AG09319 (cell line): Measurements from ENCODE around the gene LRCH1.
"Not testable (repeated sequence)": the region's sequence is repeated elsewhere in the genome, so short reads cannot be mapped to it uniquely, and the experiment has no call there.

ENCODE experiments used
- DNase-seq: peaks from one replicate; pipeline ENCODE4 v3.0.0-alpha.2; 2010; ENCODE audit warnings: low read depth; ENCODE audit errors: extremely low read depth
- TF ChIP-seq, protein P1 (sequence below): IDR thresholded peaks from 2 replicates; pipeline ENCODE4 v1.5.1; 2011; ENCODE audit warnings: low read depth, mild to moderate bottlenecking, inconsistent platforms, low read length, moderate library complexity

Gene LRCH1, protein sequence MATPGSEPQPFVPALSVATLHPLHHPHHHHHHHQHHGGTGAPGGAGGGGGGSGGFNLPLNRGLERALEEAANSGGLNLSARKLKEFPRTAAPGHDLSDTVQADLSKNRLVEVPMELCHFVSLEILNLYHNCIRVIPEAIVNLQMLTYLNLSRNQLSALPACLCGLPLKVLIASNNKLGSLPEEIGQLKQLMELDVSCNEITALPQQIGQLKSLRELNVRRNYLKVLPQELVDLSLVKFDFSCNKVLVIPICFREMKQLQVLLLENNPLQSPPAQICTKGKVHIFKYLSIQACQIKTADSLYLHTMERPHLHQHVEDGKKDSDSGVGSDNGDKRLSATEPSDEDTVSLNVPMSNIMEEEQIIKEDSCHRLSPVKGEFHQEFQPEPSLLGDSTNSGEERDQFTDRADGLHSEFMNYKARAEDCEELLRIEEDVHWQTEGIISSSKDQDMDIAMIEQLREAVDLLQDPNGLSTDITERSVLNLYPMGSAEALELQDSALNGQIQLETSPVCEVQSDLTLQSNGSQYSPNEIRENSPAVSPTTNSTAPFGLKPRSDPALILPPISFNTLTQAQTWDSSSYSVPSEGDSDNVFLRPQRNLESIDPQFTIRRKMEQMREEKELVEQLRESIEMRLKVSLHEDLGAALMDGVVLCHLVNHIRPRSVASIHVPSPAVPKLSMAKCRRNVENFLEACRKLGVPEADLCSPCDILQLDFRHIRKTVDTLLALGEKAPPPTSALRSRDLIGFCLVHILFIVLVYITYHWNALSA

DNA sequence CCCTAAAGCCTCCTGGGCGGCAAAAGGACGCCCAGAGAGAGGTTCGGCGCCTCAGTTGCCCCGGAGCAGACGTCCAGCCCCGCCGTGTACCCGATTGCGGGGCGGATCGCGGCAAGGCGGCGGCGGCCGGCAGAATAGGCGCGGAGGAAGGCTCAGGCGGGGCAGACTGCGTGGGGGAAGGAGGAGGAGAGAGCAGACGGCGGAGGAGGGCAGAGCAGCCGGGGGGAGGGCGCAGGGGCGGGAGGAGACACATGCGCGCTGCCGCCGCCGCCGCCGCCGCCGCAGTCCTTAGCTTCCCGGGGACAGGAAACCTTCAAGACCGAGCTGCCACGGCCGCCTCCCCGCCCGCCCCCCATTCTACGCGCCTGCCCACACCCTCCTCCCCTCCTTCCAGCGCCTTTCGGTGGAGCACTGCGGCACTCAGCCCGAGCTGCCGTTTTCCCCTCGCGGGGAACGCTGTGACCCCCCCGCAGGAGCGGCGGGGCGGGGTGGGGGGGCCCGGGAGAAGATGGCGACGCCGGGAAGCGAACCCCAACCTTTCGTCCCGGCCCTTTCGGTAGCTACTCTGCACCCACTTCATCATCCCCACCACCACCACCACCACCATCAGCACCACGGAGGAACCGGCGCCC lies at the start of gene LRCH1:
LRCH1 (plus strand) TSS at position 282 of the 632 bp plus-strand sequence; CDS start at position 509, 227 bp downstream.
- TF ChIP-seq, protein P1, sequence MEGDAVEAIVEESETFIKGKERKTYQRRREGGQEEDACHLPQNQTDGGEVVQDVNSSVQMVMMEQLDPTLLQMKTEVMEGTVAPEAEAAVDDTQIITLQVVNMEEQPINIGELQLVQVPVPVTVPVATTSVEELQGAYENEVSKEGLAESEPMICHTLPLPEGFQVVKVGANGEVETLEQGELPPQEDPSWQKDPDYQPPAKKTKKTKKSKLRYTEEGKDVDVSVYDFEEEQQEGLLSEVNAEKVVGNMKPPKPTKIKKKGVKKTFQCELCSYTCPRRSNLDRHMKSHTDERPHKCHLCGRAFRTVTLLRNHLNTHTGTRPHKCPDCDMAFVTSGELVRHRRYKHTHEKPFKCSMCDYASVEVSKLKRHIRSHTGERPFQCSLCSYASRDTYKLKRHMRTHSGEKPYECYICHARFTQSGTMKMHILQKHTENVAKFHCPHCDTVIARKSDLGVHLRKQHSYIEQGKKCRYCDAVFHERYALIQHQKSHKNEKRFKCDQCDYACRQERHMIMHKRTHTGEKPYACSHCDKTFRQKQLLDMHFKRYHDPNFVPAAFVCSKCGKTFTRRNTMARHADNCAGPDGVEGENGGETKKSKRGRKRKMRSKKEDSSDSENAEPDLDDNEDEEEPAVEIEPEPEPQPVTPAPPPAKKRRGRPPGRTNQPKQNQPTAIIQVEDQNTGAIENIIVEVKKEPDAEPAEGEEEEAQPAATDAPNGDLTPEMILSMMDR, result no peak
- DNase-seq, result peak; percentile 70

DNA sequence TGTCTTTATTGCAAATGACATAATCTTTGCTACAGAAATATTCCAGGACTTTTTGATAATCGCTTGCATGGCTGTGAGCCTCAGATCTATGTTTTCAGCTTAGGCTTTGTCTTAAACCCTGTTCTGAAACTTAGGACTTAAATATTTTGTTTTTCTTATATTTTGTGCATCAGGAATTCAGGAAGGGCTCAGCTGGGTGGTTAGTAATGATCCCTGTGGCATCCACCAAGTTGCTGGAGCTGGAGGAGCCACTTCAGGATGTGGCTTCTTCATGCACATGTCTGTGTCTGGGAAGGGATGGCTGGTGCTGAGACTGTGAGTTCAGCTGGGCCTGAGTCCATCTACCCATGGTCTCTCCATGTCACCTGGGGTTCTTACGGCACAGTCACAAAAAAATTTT lies 48.9 kb upstream of the LRCH1 start:
- DNase-seq, result no peak
- TF ChIP-seq, protein P1, result no peak

DNA sequence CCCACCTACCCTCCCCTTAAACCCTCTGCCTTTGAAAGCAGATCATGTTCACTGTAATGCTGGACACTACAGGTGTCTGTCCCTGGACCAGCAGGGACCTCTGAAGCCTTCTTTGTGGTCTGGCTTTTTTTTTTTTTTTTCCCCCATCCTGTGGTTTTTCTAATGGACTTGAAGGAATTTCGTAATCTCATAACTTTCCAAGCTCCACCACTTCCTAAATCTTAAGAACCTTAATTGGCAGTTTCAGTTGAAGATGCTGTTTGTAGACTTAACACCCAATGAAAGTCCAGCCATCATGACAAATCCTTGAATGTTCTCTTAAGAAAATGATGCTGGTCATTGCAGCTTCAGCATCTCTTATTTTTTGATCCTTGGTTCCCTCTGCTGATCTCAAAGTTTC lies 45.0 kb upstream of the LRCH1 start:
- TF ChIP-seq, protein P1, result no peak
- no peak for DNase-seq

DNA sequence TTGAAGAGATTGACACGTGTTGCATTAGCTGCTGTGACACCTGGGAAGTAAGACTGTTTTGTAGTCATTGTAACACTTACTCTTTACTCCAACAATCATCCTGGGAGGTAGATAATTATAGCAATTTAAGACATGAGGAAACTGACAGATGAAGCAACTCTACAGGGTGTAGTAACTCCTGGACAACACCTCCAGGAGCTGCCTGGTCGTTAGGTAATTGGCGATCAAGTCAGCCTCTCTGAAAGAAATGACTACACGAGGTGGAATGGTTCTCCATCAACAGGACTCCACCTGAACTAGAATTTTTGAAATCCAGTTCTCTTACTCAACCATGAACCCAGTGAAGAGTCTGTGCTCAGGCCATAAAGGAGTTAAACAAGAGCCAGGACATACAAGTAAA lies 43.0 kb upstream of the LRCH1 start:
- TF ChIP-seq, protein P1, result no peak
- DNase-seq, result no peak

DNA sequence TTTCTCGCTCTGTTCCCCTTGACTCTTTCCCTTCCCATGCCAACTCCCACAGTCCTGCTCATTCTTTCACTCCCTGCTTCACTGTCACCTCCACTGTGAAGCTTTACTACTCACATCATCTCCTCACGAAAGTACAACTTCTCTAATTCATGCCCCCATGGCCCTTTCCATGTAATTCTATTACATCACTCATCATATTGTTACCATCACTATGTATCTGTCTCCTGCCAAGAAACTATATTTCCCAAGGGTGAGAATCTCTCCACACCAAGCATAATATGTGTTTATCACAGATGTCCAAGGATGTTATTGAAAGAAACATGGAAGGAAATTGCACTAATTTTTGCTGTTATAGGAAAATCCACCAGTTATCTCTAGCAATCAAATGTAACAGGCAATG lies 37.2 kb upstream of the LRCH1 start:
- TF ChIP-seq, protein P1, result no peak
- DNase-seq, result no peak

DNA sequence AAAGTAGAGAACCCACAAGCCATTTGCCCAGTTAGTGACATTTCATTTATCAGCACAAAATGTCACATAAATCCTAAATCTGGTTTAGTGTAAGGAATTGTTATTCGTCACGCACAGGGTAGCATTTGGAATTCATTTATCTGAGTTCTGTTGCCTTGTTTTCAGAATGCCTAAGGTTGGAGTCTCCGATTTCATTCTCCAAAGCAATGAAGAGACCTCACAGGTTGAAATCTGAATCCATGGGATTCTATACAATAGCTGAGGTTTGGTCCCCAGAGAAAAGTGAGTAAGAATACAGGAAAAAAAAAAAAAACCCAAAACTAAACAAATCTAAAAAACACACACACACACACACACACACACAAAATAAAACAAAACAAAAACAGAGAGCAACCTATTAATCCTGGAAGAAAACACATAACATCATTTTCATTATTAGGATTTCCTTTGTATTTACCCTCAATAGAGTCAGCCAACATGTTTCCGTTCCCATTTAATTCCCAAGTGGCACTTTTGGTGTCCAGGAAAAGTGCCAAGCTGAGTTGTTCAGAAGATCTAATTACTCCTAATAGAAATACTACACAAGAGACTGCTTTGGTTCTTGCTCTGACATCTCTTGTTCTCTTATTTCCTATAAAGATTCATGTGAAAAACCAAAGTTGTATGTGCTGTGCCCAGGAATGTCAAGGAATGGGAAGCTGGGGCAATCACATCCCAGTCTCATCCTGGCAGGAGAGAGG lies 36.2 kb upstream of the LRCH1 start:
- no peak for DNase-seq
- TF ChIP-seq, protein P1, result no peak

DNA sequence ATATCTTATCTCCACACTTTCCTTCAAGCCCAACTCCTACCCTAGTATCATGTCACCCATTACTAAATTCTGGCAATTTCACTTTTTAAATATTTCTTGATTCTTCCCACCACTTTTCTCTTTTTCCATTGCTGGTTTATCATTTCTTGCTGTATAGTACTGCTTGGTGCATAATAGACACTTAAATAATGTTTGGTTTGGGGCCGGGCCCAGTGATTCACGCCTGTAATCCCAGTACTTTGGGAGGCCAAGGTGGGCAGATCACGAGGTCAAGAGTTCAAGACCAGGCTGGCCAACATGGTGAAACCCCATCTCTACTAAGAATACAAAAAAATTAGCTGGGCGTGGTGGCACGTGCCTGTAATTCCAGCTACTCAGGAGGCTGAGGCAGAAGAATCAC lies 35.2 kb upstream of the LRCH1 start:
- not testable (repeated sequence) for DNase-seq
